A549 (cell line): ENCODE results near the gene TMSB4X. TPM values are rescaled to one million over a fixed set of nuclear protein-coding genes. Genes with fewer than 3 reads are reported as not detected.

Source experiments
- ATAC-seq, 2 experiments: fragments of 200-7000 bp in 1 of 2; fragments of >200 bp in 1 of 2; cut with Nextera tagmentation in 1 of 2; cut with Tn5 transposase in 1 of 2; 3 replicates each; pipeline versions ENCODE4 v1.8.0 to v1.9.1; 2018 to 2020; ENCODE audit warnings: mild to moderate bottlenecking in 1 of 2, moderate library complexity in 1 of 2
- CTCF ChIA-PET: fragments of 300-600 bp; sonication (Branson Sonifier 250); formaldehyde crosslinking; extraction: SDS; loops from one replicate; lab custom pipeline; 2021; ENCODE audit warnings: antibody characterized with exemption, inconsistent platforms; lab: Yijun Ruan, JAX
- POLR2A ChIA-PET: fragments of 350-600 bp; formaldehyde crosslinking; extraction: SDS; loops from one replicate; lab custom pipeline; 2021; ENCODE audit warnings: antibody characterized with exemption, inconsistent platforms; lab: Yijun Ruan, JAX
- DNase-seq, 2 experiments: peaks; one replicate each; pipeline versions ENCODE4 v3.0.0 to v3.0.0-alpha.2; 2011 to 2016; ENCODE audit warnings: low read depth in 1 of 2, low spot score in 1 of 2
- FAIRE-seq: peaks from 2 replicates; lab custom pipeline; 2011; peaks lifted over from hg19 to GRCh38; lab: Jason Lieb, UNC
- H3K27ac ChIP-seq, 2 experiments: fragments of >200 bp; sonication (Bioruptor Twin); formaldehyde crosslinking; 3 replicates each; pipeline ENCODE4 v1.5.1; 2016 to 2017
- H3K4me1 ChIP-seq: fragments of >200 bp; sonication (Bioruptor Twin); formaldehyde crosslinking; 3 replicates; pipeline ENCODE4 v1.6.1; 2016
- H3K4me2 ChIP-seq: fragments of >200 bp; sonication (Bioruptor Twin); formaldehyde crosslinking; 3 replicates; pipeline ENCODE4 v1.6.1; 2016
- H3K4me3 ChIP-seq: fragments of >200 bp; sonication (Bioruptor Twin); formaldehyde crosslinking; 3 replicates; pipeline ENCODE4 v1.5.1; 2016
- H3K9me3 ChIP-seq: fragments of >200 bp; sonication (Bioruptor Twin); formaldehyde crosslinking; 3 replicates; pipeline ENCODE4 v1.6.1; 2016
- BHLHE40 ChIP-seq: IDR thresholded peaks from 2 replicates; pipeline ENCODE4 v1.6.1; 2012; ENCODE audit warnings: low read depth, low read length, inconsistent platforms
- CHD2 ChIP-seq: fragments of 150-350 bp; IDR thresholded peaks from 2 replicates; pipeline ENCODE4 v1.6.1; 2014; ENCODE audit warnings: low read length; ENCODE audit not compliant: partially characterized antibody
- CHD4 ChIP-seq: fragments of 200-600 bp; sonication (generic); IDR thresholded peaks from 2 replicates; pipeline ENCODE4 v1.6.1; 2016; ENCODE audit warnings: antibody characterized with exemption, mild to moderate bottlenecking, borderline replicate concordance
- CTCF ChIP-seq: fragments of >200 bp; sonication (Bioruptor Twin); formaldehyde crosslinking; IDR thresholded peaks from 3 replicates; pipeline ENCODE4 v1.5.1; 2016
- EHF ChIP-seq: fragments of 250-450 bp; sonication (Bioruptor Pico); IDR thresholded peaks from 2 replicates; pipeline ENCODE4 v1.5.0; 2020; ENCODE audit warnings: mild to moderate bottlenecking
- EP300 ChIP-seq, 2 experiments: fragments of >200 bp; sonication (Bioruptor Twin); formaldehyde crosslinking; IDR thresholded peaks; 2 replicates in 1 of 2; 3 replicates in 1 of 2; pipeline ENCODE4 v1.6.1; 2016 to 2017
- GATA3 ChIP-seq: IDR thresholded peaks from 2 replicates; pipeline ENCODE4 v1.6.1; 2012; ENCODE audit warnings: borderline replicate concordance
- HEYL ChIP-seq: fragments of 250-450 bp; sonication (Bioruptor Pico); IDR thresholded peaks from 2 replicates; pipeline ENCODE4 v1.8.0; 2021; ENCODE audit warnings: mild to moderate bottlenecking, moderate library complexity
- HOXB5 ChIP-seq: fragments of 250-450 bp; sonication (Bioruptor Pico); IDR thresholded peaks from 2 replicates; pipeline ENCODE4 v1.5.0; 2020; ENCODE audit warnings: mild to moderate bottlenecking, moderate library complexity
- KDM5A ChIP-seq: fragments of 200-600 bp; sonication (generic); IDR thresholded peaks from 2 replicates; pipeline ENCODE4 v1.6.1; 2016; ENCODE audit warnings: antibody characterized with exemption, mild to moderate bottlenecking
- MAFK ChIP-seq: fragments of 450-650 bp; IDR thresholded peaks from 2 replicates; pipeline ENCODE4 v1.6.1; 2014; ENCODE audit not compliant: partially characterized antibody
- REST ChIP-seq: fragments of 200-600 bp; sonication (generic); IDR thresholded peaks from 2 replicates; pipeline ENCODE4 v1.6.1; 2016; ENCODE audit warnings: antibody characterized with exemption, mild to moderate bottlenecking, moderate library complexity
- RNF2 ChIP-seq: fragments of 200-600 bp; sonication (generic); IDR thresholded peaks from 2 replicates; pipeline ENCODE4 v1.6.1; 2016; ENCODE audit warnings: low read depth, mild to moderate bottlenecking, antibody characterized with exemption, moderate library complexity, borderline replicate concordance
- SMC3 ChIP-seq: fragments of >200 bp; sonication (Bioruptor Twin); formaldehyde crosslinking; IDR thresholded peaks from 3 replicates; pipeline ENCODE4 v1.6.1; 2018; ENCODE audit warnings: inconsistent platforms
- SREBF2 ChIP-seq: fragments of 450-650 bp; IDR thresholded peaks from 2 replicates; pipeline ENCODE4 v1.6.1; 2014; ENCODE audit warnings: mild to moderate bottlenecking, moderate library complexity
- USF2 ChIP-seq: fragments of 450-650 bp; IDR thresholded peaks from 2 replicates; pipeline ENCODE4 v1.6.1; 2014; ENCODE audit warnings: antibody characterized with exemption
- ZFP36 ChIP-seq: fragments of 450-650 bp; IDR thresholded peaks from 2 replicates; pipeline ENCODE4 v1.6.1; 2014; ENCODE audit warnings: borderline replicate concordance; ENCODE audit not compliant: partially characterized antibody
- ZSCAN20 ChIP-seq: fragments of 250-450 bp; sonication (Bioruptor Pico); IDR thresholded peaks from 2 replicates; pipeline ENCODE4 v1.8.0; 2022; ENCODE audit warnings: mild to moderate bottlenecking, moderate library complexity
- WGBS: methylation state at CpG from one replicate; pipeline ENCODE4 v1.1.6; 2017; ENCODE audit errors: missing lambda C conversion rate; 5-methylcytosine and 5-hydroxymethylcytosine counted together
- polyA plus RNA-seq, 4 experiments: library from polyadenylated mRNA; depleted of rRNA in 3 of 4; stranded (reverse); fragments of >200 nt; fragmentation: RNase III in 1 of 4; extraction: RNeasy Plus Mini Kit Qiagen cat#74134 plus additional on column Dnase treatment in 1 of 4; gene quantifications; 2 replicates in 3 of 4; 3 replicates in 1 of 4; pipeline ENCODE4 v1.2.3, GENCODE V29; 2011 to 2017

Gene TMSB4X
- polyA plus RNA-seq, 2 of the 4 experiments (the other 2 are of a cell fraction): 3,130 to 7,447 TPM

GRCh38 chrX:12986164-12986779 lies 11.4 kb downstream of the TMSB4X start:
- H3K4me1 ChIP-seq: peaks cover 48% of the 10 kb centered on the region
- FAIRE-seq (no peak), ATAC-seq (no peak), DNase-seq (no peak)
- H3K27ac ChIP-seq: peak overlapping the region; percentile 86 to 97
- ChIA-PET POLR2A (interaction anchor here (1.4 kb wide), 1 partner anchor 8 kb away, joined by 3 read pairs; no protein-coding TSS in a partner anchor), CTCF (interaction anchor here (0.6 to 1.6 kb wide), 5 partner anchors 11 to 502 kb away, joined by 3 to 9 read pairs (median 3); no protein-coding TSS in a partner anchor)
- H3K4me2 ChIP-seq: no peak overlapping the region
- WGBS: 89% methylated on average over 4 of the region's 4 CpGs
- H3K4me3 ChIP-seq: no peak overlapping the region
- TF ChIP-seq EP300 (IDR thresholded peaks at IDR 0.05) (no peak), ZFP36 (no peak), SREBF2 (no peak), HEYL (CRISPR knock-in tag) (no peak)
- TF ChIP-seq, all 56 proteins: peak for 0
- H3K9me3 ChIP-seq: peaks cover 5% of the 10 kb centered on the region; the same call in 1 of the 3 replicates

GRCh38 chrX:12986886-12987285 lies 12.0 kb downstream of the TMSB4X start:
- H3K27ac ChIP-seq: peak overlapping the region; percentile 86 to 97
- peaks cover 5% of the 10 kb centered on the region; the same call in 1 of the 3 replicates for H3K9me3 ChIP-seq
- ChIA-PET CTCF (interaction anchor here (1.1 to 1.6 kb wide), 2 partner anchors 40 to 73 kb away, joined by 3 read pairs; no protein-coding TSS in a partner anchor), POLR2A (interaction anchor here (1.4 kb wide), 1 partner anchor 9 kb away, joined by 3 read pairs; no protein-coding TSS in a partner anchor)
- no peak overlapping the region for H3K4me2 ChIP-seq
- 89% methylated on average over 2 of the region's 2 CpGs for WGBS
- no peak for ATAC-seq
- no peak for DNase-seq
- peak; percentile 86 for FAIRE-seq
- peaks cover 48% of the 10 kb centered on the region for H3K4me1 ChIP-seq
- no peak overlapping the region for H3K4me3 ChIP-seq
- no peak for TF ChIP-seq EHF (CRISPR knock-in tag)
- no peak for TF ChIP-seq RNF2
- no peak for TF ChIP-seq CTCF
- TF ChIP-seq REST: no peak
- no peak for TF ChIP-seq SMC3
- no peak for TF ChIP-seq BHLHE40
- no peak for TF ChIP-seq HOXB5
- no peak for TF ChIP-seq ZSCAN20
- no peak for TF ChIP-seq CHD4
- TF ChIP-seq KDM5A: no peak
- no peak for TF ChIP-seq GATA3

GRCh38 chrX:12987340-12987739 lies 12.4 kb downstream of the TMSB4X start:
- TF ChIP-seq MAFK: peak; percentile 77
- TF ChIP-seq USF2: no peak
- TF ChIP-seq CHD2: no peak

More at GRCh38 chrX:12987340-12987739, 12.4 kb downstream of the TMSB4X start:
- no peak overlapping the region for H3K4me3 ChIP-seq
- FAIRE-seq (no peak), ATAC-seq (no peak), DNase-seq (no peak)
- peaks cover 5% of the 10 kb centered on the region; the same call in 1 of the 3 replicates for H3K9me3 ChIP-seq
- H3K4me1 ChIP-seq: peaks cover 48% of the 10 kb centered on the region
- ChIA-PET POLR2A (no interaction called here), CTCF (interaction anchor here (1.1 to 1.6 kb wide), 2 partner anchors 40 to 73 kb away, joined by 3 read pairs; no protein-coding TSS in a partner anchor)
- H3K4me2 ChIP-seq: no peak overlapping the region
- 86% methylated on average over 6 of the region's 6 CpGs for WGBS
- H3K27ac ChIP-seq: peak overlapping the region; percentile 86 to 97
